Central memory CD8-positive, alpha-beta T cell (primary cell): ENCODE results near the gene RRAS2.

Experiments
- ATAC-seq: fragments of 150-1000 bp; cut with Tn5 transposase; replicated peaks from 2 replicates; pipeline ENCODE4 v1.10.0; 2022; ENCODE audit warnings: mild to moderate bottlenecking, moderate FRiP score, moderate number of reproducible peaks; ENCODE audit not compliant: poor library complexity, severe bottlenecking; ENCODE audit errors: extremely low read depth
- DNase-seq, 2 donors: peaks; one replicate each; pipeline ENCODE4 v3.0.0; 2021; ENCODE audit warnings: low spot score in 2 of 2
- H3K27ac Mint-ChIP-seq: one replicate; pipeline ENCODE4 v1.8.0; 2022; ENCODE audit warnings: low read depth, mild to moderate bottlenecking, moderate library complexity, mixed read lengths
- H3K27me3 Mint-ChIP-seq: one replicate; pipeline ENCODE4 v1.8.0; 2022; ENCODE audit warnings: mixed read lengths
- H3K36me3 Mint-ChIP-seq: one replicate; pipeline ENCODE4 v1.8.0; 2022; ENCODE audit warnings: mild to moderate bottlenecking, moderate library complexity, mixed read lengths; ENCODE audit not compliant: insufficient read depth
- H3K4me1 Mint-ChIP-seq: one replicate; pipeline ENCODE4 v1.8.0; 2022; ENCODE audit warnings: mixed read lengths
- H3K4me3 Mint-ChIP-seq: one replicate; pipeline ENCODE4 v1.8.0; 2022; ENCODE audit warnings: mild to moderate bottlenecking, moderate library complexity, mixed read lengths
- H3K9me3 Mint-ChIP-seq: one replicate; pipeline ENCODE4 v1.8.0; 2022; ENCODE audit warnings: mixed read lengths

Gene RRAS2

DNA sequence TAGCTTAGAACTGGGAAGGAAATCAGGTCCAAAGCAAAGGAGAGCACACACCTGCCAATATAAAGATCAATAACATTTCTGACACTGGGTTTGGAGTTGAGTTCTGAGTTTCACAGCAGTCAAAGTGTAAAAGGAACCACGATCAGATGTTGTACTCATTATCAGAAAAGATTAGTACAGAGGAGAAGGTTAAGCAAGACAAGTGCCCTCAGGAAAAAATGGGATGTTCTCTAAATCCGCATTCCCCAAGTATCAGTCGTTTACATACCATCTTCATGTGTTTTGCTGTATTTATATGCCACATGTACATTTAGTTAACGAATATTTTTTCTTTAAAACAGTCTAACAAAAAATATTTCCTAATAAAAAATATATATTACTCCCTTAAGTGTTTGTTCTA is 23.0 kb upstream of the RRAS2 start:
- peaks cover 11% of the 10 kb centered on the region for H3K4me1 Mint-ChIP-seq
- H3K9me3 Mint-ChIP-seq: no peaks in the 10 kb centered on the region
- no peaks in the 10 kb centered on the region for H3K36me3 Mint-ChIP-seq
- no peak overlapping the region for H3K27ac Mint-ChIP-seq
- DNase-seq (no peak), ATAC-seq (no peak)
- H3K4me3 Mint-ChIP-seq: peak overlapping the region; percentile 77
- H3K27me3 Mint-ChIP-seq: no peaks in the 10 kb centered on the region

DNA sequence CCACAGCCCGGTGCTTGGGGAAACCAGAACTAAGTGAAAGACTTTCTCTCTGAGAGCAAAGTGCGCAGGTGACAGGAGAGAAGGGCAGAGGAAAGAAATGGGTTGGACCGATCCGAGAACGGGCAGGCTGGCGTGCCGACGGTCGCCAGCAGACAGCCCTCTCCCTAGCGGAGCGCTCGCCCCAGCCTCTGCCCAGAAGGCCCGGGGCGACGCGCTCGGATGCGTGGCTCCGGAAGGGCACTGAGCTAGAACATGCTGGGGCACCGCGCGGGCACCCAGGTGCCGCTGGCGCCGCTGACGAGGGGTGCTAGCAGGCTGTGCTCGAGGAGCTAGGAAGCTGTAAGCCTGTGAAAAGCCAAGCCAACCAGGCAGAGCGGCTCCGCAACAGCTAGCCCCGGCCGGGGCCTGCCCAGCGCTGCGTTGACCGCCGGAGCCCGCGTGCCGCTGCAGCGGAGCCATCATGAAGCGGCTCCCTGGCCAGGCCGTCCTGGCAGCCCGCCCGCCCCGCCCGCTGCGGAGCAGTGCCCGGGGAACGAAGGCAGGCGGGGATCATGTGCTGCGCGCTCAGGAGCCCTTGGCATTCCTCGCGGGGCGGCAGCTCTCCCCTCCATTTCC is 22.1 kb upstream of the RRAS2 start:
- Mint-ChIP-seq H3K36me3 (no peaks in the 10 kb centered on the region), H3K4me3 (peak overlapping the region; percentile 77), H3K4me1 (peaks cover 11% of the 10 kb centered on the region), H3K27ac (peak overlapping the region; percentile 35), H3K27me3 (no peaks in the 10 kb centered on the region), H3K9me3 (no peaks in the 10 kb centered on the region)
- peak; percentile 30 to 32 for DNase-seq
- peak; percentile 93 for ATAC-seq

DNA sequence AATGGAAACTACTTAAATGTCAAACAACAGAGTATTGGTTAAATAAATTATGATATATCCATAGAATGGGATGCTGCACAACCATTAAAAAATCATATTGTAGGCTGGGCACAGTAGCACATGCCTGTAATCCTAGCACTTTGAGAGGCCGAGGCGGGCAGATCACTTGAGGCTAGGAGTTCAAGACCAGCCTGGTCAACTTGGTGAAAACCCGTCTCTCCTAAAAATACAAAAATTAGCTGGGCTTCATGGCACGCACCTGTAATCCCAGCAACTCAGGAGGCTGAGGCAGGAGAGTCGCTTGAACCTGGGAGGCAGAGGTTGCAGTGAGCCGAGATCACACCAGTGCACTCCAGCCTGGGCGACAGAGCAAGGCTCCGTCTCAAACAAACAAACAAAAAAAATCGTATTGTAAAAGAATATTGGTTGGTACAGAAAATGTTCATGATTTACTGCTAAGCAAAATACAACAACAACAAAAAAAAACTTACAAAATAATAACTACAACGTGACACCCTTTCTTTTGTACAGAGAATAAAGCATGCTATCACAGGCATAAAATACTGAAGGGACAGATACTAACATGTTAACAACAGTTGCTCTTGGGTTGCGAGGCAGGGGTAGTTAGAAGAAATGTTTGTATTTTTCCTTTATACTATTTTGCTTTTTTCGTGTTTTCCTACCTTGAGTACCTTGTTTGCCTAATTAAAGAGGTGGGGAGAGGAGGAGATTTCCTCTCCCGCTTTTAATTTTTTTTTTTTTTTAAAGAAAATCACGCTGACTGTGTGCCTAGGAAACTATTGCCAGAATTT is 21.3 kb upstream of the RRAS2 start:
- Mint-ChIP-seq H3K4me1 (peaks cover 11% of the 10 kb centered on the region), H3K27ac (peak overlapping the region; percentile 35), H3K36me3 (no peaks in the 10 kb centered on the region), H3K4me3 (peak overlapping the region; percentile 77), H3K9me3 (no peaks in the 10 kb centered on the region), H3K27me3 (peaks cover 5% of the 10 kb centered on the region)
- DNase-seq: no peak
- no peak for ATAC-seq

GRCh38 chr11:14378171-14378570 is 19.2 kb upstream of the RRAS2 start:
- H3K9me3 Mint-ChIP-seq: no peaks in the 10 kb centered on the region
- H3K36me3 Mint-ChIP-seq: no peaks in the 10 kb centered on the region
- DNase-seq (no peak), ATAC-seq (no peak)
- H3K4me3 Mint-ChIP-seq: no peak overlapping the region
- H3K27me3 Mint-ChIP-seq: peaks cover 12% of the 10 kb centered on the region
- H3K27ac Mint-ChIP-seq: no peak overlapping the region
- H3K4me1 Mint-ChIP-seq: peaks cover 16% of the 10 kb centered on the region

DNA sequence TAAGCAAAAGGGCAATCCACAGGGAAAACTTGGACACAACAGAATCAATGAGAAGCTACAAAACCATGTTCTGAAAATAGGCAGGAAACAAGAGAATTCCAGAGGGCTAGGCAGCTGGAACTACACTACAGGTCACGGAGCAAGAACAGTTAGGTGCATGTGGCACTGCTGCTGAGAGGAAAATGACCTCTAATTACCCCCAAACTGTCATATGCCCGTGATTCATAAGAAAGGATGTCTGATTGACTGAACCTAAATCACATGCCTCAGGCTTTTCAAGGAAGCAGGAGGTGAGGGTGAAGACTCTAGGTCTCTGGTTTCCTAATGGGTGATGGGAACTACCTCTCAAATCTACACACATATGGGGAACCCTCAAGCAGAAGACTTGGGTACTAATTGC is 17.9 kb upstream of the RRAS2 start:
- ATAC-seq (no peak), DNase-seq (no peak)
- Mint-ChIP-seq H3K9me3 (no peaks in the 10 kb centered on the region), H3K4me1 (peaks cover 13% of the 10 kb centered on the region), H3K27ac (no peak overlapping the region), H3K27me3 (peaks cover 12% of the 10 kb centered on the region), H3K36me3 (no peaks in the 10 kb centered on the region), H3K4me3 (no peak overlapping the region)

- no peak for ATAC-seq
- Mint-ChIP-seq H3K27ac (no peak overlapping the region), H3K27me3 (peaks cover 12% of the 10 kb centered on the region), H3K36me3 (no peaks in the 10 kb centered on the region), H3K4me1 (peaks cover 8% of the 10 kb centered on the region), H3K9me3 (no peaks in the 10 kb centered on the region), H3K4me3 (no peak overlapping the region)
- DNase-seq: no peak
Measured at GRCh38 chr11:14374922-14375830, 16.2 kb upstream of the RRAS2 start.

DNA sequence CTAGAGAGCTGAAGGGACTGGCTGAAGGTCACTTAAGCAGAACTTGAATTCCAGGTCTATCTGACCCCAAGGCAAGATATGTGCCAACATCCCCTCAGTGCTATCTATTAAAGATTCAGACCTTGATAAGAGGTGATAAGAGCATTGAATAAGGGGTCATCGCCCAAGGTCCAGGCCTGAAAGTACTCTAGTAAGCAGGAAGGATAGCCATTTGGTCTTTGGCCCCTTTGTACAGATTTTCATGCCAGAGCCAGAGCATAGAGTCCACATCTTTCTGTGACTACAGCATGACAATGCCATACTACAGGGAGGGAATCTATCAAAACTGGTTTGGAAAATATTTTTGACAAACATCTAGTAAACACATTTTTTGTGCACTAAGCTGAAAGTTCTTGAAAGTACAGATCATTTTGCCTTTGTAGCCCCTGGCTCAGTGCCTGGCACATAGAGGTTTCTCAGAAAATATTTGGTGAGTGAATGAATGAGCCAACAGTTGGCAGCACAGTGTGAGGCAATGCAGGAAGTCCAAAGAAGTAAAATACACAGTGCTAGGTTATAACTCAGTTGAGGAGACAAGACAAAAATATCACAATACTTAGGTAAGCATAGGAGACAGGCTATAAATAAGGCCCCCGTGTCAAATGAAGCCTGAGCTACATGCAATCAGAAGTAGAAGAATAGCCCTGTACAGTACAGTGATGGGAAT is 15.1 kb upstream of the RRAS2 start:
- H3K27ac Mint-ChIP-seq: no peak overlapping the region
- no peaks in the 10 kb centered on the region for H3K9me3 Mint-ChIP-seq
- ATAC-seq (no peak), DNase-seq (no peak)
- no peak overlapping the region for H3K4me3 Mint-ChIP-seq
- H3K27me3 Mint-ChIP-seq: peaks cover 12% of the 10 kb centered on the region
- no peaks in the 10 kb centered on the region for H3K36me3 Mint-ChIP-seq
- H3K4me1 Mint-ChIP-seq: peaks cover 8% of the 10 kb centered on the region

- DNase-seq (no peak), ATAC-seq (no peak)
- no peaks in the 10 kb centered on the region for H3K9me3 Mint-ChIP-seq
- H3K27me3 Mint-ChIP-seq: peaks cover 12% of the 10 kb centered on the region
- no peak overlapping the region for H3K4me3 Mint-ChIP-seq
- H3K27ac Mint-ChIP-seq: no peak overlapping the region
- H3K36me3 Mint-ChIP-seq: no peaks in the 10 kb centered on the region
- H3K4me1 Mint-ChIP-seq: peaks cover 8% of the 10 kb centered on the region
Measured at GRCh38 chr11:14372011-14372410, 13.0 kb upstream of the RRAS2 start.

- H3K9me3 Mint-ChIP-seq: no peaks in the 10 kb centered on the region
- ATAC-seq (no peak), DNase-seq (no peak)
- H3K4me1 Mint-ChIP-seq: peaks cover 8% of the 10 kb centered on the region
- peaks cover 12% of the 10 kb centered on the region for H3K27me3 Mint-ChIP-seq
- no peak overlapping the region for H3K4me3 Mint-ChIP-seq
- no peak overlapping the region for H3K27ac Mint-ChIP-seq
- no peaks in the 10 kb centered on the region for H3K36me3 Mint-ChIP-seq
Measured at GRCh38 chr11:14371249-14371648, 12.3 kb upstream of the RRAS2 start.

DNA sequence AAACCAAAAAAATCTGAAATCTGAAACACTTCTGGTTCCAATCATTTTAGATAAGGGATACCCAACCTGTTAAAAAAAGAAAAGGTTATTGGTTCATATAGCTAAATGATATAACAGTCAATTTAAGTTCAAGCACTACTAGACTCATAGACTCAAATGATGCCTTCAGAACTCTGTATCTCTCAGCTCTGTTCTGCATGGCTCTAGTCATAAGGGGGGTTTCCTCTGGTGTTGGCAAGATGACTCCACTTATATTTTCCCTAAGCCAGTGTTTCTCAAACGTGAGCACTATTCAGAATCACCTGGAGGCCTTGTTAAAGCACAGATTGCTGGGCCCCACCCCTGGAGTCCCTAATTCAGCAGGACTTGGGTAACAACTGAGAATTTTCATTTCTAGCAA is 11.5 kb upstream of the RRAS2 start:
- no peaks in the 10 kb centered on the region for H3K36me3 Mint-ChIP-seq
- no peaks in the 10 kb centered on the region for H3K9me3 Mint-ChIP-seq
- peaks cover 8% of the 10 kb centered on the region for H3K27me3 Mint-ChIP-seq
- no peak overlapping the region for H3K4me3 Mint-ChIP-seq
- H3K4me1 Mint-ChIP-seq: peaks cover 8% of the 10 kb centered on the region
- ATAC-seq (no peak), DNase-seq (no peak)
- H3K27ac Mint-ChIP-seq: no peak overlapping the region

- no peaks in the 10 kb centered on the region for H3K27me3 Mint-ChIP-seq
- H3K27ac Mint-ChIP-seq: no peak overlapping the region
- ATAC-seq (no peak), DNase-seq (no peak)
- no peak overlapping the region for H3K4me3 Mint-ChIP-seq
- peaks cover 6% of the 10 kb centered on the region for H3K4me1 Mint-ChIP-seq
- H3K36me3 Mint-ChIP-seq: no peaks in the 10 kb centered on the region
- no peaks in the 10 kb centered on the region for H3K9me3 Mint-ChIP-seq
Measured at GRCh38 chr11:14369598-14369997, 10.6 kb upstream of the RRAS2 start.

- DNase-seq (no peak), ATAC-seq (no peak)
- H3K27ac Mint-ChIP-seq: no peak overlapping the region
- no peaks in the 10 kb centered on the region for H3K27me3 Mint-ChIP-seq
- H3K4me1 Mint-ChIP-seq: no peaks in the 10 kb centered on the region
- no peak overlapping the region for H3K4me3 Mint-ChIP-seq
- no peaks in the 10 kb centered on the region for H3K9me3 Mint-ChIP-seq
- no peaks in the 10 kb centered on the region for H3K36me3 Mint-ChIP-seq
Measured at GRCh38 chr11:14366936-14367335, 8.0 kb upstream of the RRAS2 start.
